ENCODE results near the gene ACER3.
"Not testable (repeated sequence)": the region's sequence is repeated elsewhere in the genome, so short reads cannot be mapped to it uniquely, and the experiment has no call there.

ACER3 gene

DNA sequence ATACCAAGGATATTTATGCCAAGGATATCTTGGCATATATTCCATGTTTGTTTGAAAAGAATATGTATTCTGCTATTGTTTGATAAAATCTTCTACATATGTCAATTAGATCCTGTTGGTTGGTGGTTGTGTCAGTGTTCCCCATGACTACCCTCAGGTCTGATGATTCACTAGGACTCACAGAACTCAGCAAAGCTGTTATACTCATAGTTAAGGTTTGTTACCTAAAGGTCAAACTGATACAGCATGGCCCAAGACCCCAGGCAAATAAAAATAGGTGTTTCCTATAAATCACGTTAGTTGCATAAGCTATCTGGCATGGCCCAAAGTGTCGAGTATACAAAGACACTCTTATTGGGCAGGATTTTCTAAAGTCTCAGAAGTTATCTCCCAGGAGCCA is 143.2 kb downstream of the ACER3 start:
- TF ChIP-seq, protein P1, sequence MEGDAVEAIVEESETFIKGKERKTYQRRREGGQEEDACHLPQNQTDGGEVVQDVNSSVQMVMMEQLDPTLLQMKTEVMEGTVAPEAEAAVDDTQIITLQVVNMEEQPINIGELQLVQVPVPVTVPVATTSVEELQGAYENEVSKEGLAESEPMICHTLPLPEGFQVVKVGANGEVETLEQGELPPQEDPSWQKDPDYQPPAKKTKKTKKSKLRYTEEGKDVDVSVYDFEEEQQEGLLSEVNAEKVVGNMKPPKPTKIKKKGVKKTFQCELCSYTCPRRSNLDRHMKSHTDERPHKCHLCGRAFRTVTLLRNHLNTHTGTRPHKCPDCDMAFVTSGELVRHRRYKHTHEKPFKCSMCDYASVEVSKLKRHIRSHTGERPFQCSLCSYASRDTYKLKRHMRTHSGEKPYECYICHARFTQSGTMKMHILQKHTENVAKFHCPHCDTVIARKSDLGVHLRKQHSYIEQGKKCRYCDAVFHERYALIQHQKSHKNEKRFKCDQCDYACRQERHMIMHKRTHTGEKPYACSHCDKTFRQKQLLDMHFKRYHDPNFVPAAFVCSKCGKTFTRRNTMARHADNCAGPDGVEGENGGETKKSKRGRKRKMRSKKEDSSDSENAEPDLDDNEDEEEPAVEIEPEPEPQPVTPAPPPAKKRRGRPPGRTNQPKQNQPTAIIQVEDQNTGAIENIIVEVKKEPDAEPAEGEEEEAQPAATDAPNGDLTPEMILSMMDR (IDR thresholded peaks at IDR 0.05) = no peak
- Histone ChIP-seq H3K27me3 (no peaks in the 10 kb centered on the region), H3K9me3 (no peaks in the 10 kb centered on the region), H3K36me3 (peaks cover 6% of the 10 kb centered on the region), H3K4me1 (ENCODE audit: control insufficient read depth in 1 of 2, insufficient read depth in 1 of 2, low read depth in 1 of 2, low read length in 1 of 2) (no peaks in the 10 kb centered on the region), H3K27ac (no peak overlapping the region), H3K4me3 (ENCODE audit: low read depth in 1 of 2, low read length in 1 of 2) (no peak overlapping the region)

DNA sequence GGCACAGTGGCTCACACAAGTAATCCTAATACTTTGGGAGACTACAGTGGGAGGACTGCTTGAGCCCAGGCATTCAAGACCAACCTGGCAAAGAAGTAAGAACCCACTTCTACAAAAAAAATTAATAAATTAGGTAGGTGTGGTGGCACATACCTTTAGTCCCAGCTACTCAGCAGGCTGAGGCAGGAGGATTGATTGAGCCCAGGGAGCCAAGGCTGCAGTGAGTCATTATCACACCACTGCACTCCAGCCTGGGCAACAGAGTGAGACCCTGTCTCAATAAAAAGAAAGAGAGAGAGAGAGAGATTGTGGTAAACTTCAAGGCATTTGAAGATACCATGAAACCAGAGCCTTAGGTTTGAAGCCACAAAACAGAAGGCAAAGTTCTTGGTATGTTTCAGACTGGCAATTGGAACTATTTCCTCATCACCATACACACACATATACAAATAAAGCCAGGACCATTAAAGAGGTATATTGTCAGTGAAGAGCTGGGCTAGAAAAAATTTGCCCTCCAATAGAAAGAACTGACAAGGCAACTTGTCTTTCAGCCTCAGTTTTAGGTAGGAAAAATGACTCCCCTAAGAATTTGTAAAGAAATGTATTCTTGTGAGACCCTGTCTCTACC is 148.9 kb downstream of the ACER3 start:
- Histone ChIP-seq H3K4me1 (ENCODE audit: control insufficient read depth in 1 of 2, insufficient read depth in 1 of 2, low read depth in 1 of 2, low read length in 1 of 2) (no peaks in the 10 kb centered on the region), H3K9me3 (no peaks in the 10 kb centered on the region), H3K27ac (no peak overlapping the region), H3K36me3 (peaks cover 18% of the 10 kb centered on the region), H3K4me3 (ENCODE audit: low read depth in 1 of 2, low read length in 1 of 2) (no peak overlapping the region), H3K27me3 (no peaks in the 10 kb centered on the region)
- TF ChIP-seq, protein P1 (IDR thresholded peaks at IDR 0.05) = no peak

DNA sequence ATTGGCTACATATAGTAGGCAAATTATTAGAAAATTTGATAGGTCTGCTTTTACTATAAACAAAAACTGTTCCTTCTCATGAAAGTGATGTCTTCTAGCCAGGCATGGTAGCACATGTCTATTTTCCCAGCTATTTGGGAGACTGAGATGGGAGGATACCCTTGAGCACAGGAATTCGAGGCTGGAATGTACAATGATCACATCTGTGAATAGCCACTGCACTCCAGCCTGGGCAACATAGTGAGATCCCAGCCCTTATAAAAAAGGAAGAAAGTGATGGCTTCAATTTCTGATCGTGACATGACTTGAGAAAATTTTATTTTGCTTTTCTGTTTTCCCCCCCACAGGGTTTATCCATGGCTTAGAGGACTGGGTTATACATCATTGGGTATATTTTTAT is 154.0 kb downstream of the ACER3 start:
- TF ChIP-seq, protein P1 (IDR thresholded peaks at IDR 0.05) = no peak
- peaks cover 45% of the 10 kb centered on the region for H3K36me3 ChIP-seq
- H3K9me3 ChIP-seq = no peaks in the 10 kb centered on the region
- H3K4me3 ChIP-seq (ENCODE audit: low read depth in 1 of 2, low read length in 1 of 2) = no peak overlapping the region
- H3K27me3 ChIP-seq = no peaks in the 10 kb centered on the region
- no peak overlapping the region for H3K27ac ChIP-seq
- H3K4me1 ChIP-seq (ENCODE audit: control insufficient read depth in 1 of 2, insufficient read depth in 1 of 2, low read depth in 1 of 2, low read length in 1 of 2) = no peaks in the 10 kb centered on the region

DNA sequence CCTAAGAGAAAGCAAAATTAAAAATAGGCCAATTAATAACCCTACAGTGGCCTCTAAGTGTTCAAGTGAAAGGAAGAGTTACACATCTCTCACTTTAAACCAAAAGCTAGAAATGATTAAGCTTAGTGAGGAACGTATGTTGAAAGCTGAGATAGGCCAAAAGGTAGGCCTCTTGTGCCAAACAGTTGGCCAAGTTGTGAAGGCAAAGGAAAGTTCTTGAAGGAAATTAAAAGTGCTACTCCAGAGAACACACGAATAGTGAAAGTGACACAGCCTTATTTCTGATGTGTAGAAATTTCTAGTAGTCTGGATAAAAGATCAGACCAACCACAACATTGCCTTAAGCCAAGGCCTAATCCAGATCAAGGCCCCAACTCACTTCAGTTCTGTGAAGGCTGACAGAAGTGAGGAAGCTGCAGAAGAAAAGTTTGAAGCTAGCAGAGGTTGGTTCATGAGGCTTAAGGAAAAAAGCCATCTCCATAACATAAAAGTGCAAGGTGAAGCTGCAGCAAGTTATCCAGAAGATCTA is 157.7 kb downstream of the ACER3 start:
- H3K27ac ChIP-seq = not testable (repeated sequence)
- peaks cover 74% of the 10 kb centered on the region for H3K36me3 ChIP-seq

DNA sequence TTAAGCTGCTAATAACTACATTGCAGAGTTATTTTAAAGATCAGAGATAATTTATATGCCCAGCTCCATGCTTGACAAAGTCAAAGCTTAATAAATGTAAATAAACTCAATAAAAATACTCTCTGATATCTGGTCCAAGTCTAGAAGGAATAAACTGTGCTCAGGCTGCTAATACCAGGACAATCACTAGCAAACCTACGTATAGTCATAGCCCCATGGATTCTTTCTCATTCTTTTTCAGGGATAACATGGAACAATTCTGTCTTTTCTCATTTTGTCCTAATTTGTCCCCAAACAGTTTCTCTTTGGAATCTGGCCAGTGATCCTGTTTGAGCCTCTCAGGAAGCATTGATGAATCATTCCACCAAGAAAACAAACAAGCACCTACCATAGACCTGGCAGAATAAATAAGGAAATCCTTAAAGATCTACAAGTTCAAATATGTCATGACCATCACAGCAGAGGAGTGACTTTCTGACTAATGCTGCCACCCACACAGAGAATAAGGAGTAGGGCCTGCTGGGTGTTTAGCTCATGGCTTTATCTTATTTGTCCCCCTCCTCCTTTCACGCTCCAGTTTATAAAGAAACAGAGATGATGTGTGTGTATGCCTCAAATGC is 159.4 kb downstream of the ACER3 start:
- H3K9me3 ChIP-seq = no peaks in the 10 kb centered on the region
- H3K27ac ChIP-seq = no peak overlapping the region
- no peaks in the 10 kb centered on the region for H3K27me3 ChIP-seq
- TF ChIP-seq, protein P1 (IDR thresholded peaks at IDR 0.05) = no peak
- peaks cover 67% of the 10 kb centered on the region for H3K36me3 ChIP-seq
- H3K4me1 ChIP-seq (ENCODE audit: control insufficient read depth in 1 of 2, insufficient read depth in 1 of 2, low read depth in 1 of 2, low read length in 1 of 2) = no peaks in the 10 kb centered on the region
- no peak overlapping the region for H3K4me3 ChIP-seq (ENCODE audit: low read depth in 1 of 2, low read length in 1 of 2)

More for the DNA sequence above, 157.7 kb downstream of the ACER3 start:
- not testable (repeated sequence) for H3K4me3 ChIP-seq (ENCODE audit: low read depth in 1 of 2, low read length in 1 of 2); H3K27me3 ChIP-seq; H3K9me3 ChIP-seq; H3K4me1 ChIP-seq (ENCODE audit: control insufficient read depth in 1 of 2, insufficient read depth in 1 of 2, low read depth in 1 of 2, low read length in 1 of 2)

DNA sequence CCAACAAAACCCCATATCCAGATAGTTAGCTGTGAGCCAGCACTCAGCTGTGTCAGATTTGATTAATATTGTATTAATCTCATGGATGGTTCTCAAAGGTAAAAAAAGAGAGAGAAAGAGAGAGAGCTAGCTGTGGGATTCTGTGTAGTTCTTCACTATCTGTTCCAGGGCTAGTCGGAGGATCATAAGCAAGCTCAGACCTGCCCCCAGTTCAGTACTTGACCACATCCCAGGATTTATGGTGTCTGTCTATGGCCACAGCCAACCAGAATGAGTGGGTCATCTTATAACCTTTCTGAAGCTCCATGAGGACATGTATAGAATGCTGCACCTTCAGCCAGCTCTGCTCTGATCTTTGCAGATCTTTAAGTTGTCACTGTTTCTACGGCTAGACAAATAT is 160.0 kb downstream of the ACER3 start:
- H3K27ac ChIP-seq = no peak overlapping the region
- H3K36me3 ChIP-seq = peaks cover 61% of the 10 kb centered on the region
- H3K27me3 ChIP-seq = no peaks in the 10 kb centered on the region
- no peak overlapping the region for H3K4me3 ChIP-seq (ENCODE audit: low read depth in 1 of 2, low read length in 1 of 2)
- H3K4me1 ChIP-seq (ENCODE audit: control insufficient read depth in 1 of 2, insufficient read depth in 1 of 2, low read depth in 1 of 2, low read length in 1 of 2) = no peaks in the 10 kb centered on the region
- TF ChIP-seq, protein P1 (IDR thresholded peaks at IDR 0.05) = no peak
- no peaks in the 10 kb centered on the region for H3K9me3 ChIP-seq
